ENCODE results near the gene SMOC2.

DNA sequence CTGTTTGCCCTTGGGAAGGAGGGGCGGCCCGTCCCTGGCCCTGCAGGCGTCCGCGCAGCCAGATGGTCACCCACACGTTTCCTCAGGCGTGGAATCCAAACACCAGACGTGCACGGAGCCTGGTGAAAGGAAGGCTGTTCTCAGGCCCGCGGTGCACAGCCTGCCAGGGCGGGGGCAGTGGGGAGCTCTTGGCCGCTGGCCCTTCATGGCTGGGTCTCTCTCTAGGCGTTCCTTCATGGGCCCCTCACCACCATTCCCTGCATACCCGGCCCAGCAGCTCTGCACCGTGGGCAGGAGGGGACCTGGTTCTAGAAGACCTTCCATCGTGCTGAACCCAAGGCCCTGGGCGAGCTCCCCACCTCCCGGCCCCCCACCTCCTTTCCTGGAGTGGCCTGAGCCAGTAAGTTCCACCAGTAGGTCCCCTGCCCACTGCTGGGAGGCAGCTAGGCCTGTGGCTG lies 30.4 kb upstream of the SMOC2 start:
- TF ChIP-seq POLR2AphosphoS5 (IDR thresholded peaks at IDR 0.05) = no peak
- no peak for TF ChIP-seq CTCF (IDR thresholded peaks at IDR 0.05)

Data from breast epithelium (tissue), 3 donors.